Endothelial cell of umbilical vein (primary cell): Measurements from ENCODE around the gene CTXN2. TPM values are rescaled to one million over a fixed set of nuclear protein-coding genes. Genes with fewer than 3 reads are reported as not detected.

Source experiments
- BruUV-seq: library from RNA; stranded (reverse); fragments of 400-500 nt; replicated peaks from 2 replicates; lab custom pipeline; 2021; lab: Mats Ljungman, UMichigan
- CTCF ChIA-PET: fragments of 300-600, 350-600 bp; sonication (Branson Sonifier 250); formaldehyde crosslinking; loops from one replicate; lab custom pipeline; 2021; ENCODE audit warnings: antibody characterized with exemption, inconsistent platforms; lab: Charles Lee
- POLR2A ChIA-PET: fragments of 300-600, 350-600 bp; sonication (Branson Sonifier 250); formaldehyde crosslinking; loops from one replicate; lab custom pipeline; 2021; ENCODE audit warnings: antibody characterized with exemption, inconsistent platforms; lab: Charles Lee
- DNase-seq: peaks from one replicate; pipeline ENCODE4 v3.0.0-alpha.2; 2011; ENCODE audit warnings: low read depth, low spot score
- FAIRE-seq: peaks from 2 replicates; lab custom pipeline; 2011; peaks lifted over from hg19 to GRCh38; lab: Jason Lieb, UNC
- H2AFZ ChIP-seq: 2 replicates; pipeline ENCODE4 v1.6.0; 2012; ENCODE audit warnings: low read depth, low read length, control low read depth, inconsistent platforms
- H3K27ac ChIP-seq: 2 replicates; pipeline ENCODE4 v1.5.1; 2011; ENCODE audit warnings: low read depth, mild to moderate bottlenecking, control low read depth, low read length, moderate library complexity; ENCODE audit not compliant: insufficient read depth
- H3K27me3 ChIP-seq, 2 experiments: 2 replicates each; pipeline versions ENCODE4 v1.6.0 to v1.6.1; 2011; ENCODE audit warnings: low read length in 2 of 2, mixed read lengths in 1 of 2; ENCODE audit not compliant: control insufficient read depth in 2 of 2, insufficient read depth in 2 of 2
- H3K36me3 ChIP-seq, 2 experiments: 2 replicates in 1 of 2; 3 replicates in 1 of 2; pipeline ENCODE4 v1.5.1; 2011; ENCODE audit warnings: low read length in 2 of 2, mild to moderate bottlenecking in 1 of 2, moderate library complexity in 1 of 2; ENCODE audit not compliant: control insufficient read depth in 2 of 2, insufficient read depth in 2 of 2; ENCODE audit errors: extremely low read depth in 1 of 2
- H3K4me1 ChIP-seq: 3 replicates; pipeline ENCODE4 v1.5.1; 2011; ENCODE audit warnings: mild to moderate bottlenecking, low read length; ENCODE audit not compliant: control insufficient read depth, insufficient read depth; ENCODE audit errors: extremely low read depth
- H3K4me2 ChIP-seq: 2 replicates; pipeline ENCODE4 v1.6.1; 2011; ENCODE audit warnings: low read length, control low read depth, mixed read lengths; ENCODE audit not compliant: insufficient read depth
- H3K4me3 ChIP-seq, 3 experiments: fragments of 200-600 bp in 1 of 3; sonication (generic), shearing (Covaris generic) in 1 of 3; replicated peaks in 1 of 3; 2 replicates each; pipeline ENCODE4 v1.5.1; 2011 to 2016; ENCODE audit warnings: control low read depth in 3 of 3, low read length in 3 of 3, mild to moderate bottlenecking in 2 of 3, inconsistent platforms in 1 of 3, low read depth in 1 of 3, moderate library complexity in 1 of 3; ENCODE audit not compliant: insufficient read depth in 1 of 3
- H3K79me2 ChIP-seq: 2 replicates; pipeline ENCODE4 v1.6.0; 2012; ENCODE audit warnings: low read length, inconsistent platforms; ENCODE audit not compliant: control insufficient read depth, insufficient read depth
- H3K9ac ChIP-seq: replicated peaks from 2 replicates; pipeline ENCODE3; 2011; ENCODE audit warnings: low read length, control low read depth; ENCODE audit not compliant: insufficient read depth; ENCODE audit errors: extremely low read depth
- H3K9me1 ChIP-seq: replicated peaks from 3 replicates; pipeline ENCODE4 v1.6.0; 2011; ENCODE audit warnings: mild to moderate bottlenecking, low read length; ENCODE audit not compliant: control insufficient read depth, insufficient read depth; ENCODE audit errors: extremely low read depth
- H3K9me3 ChIP-seq: replicated peaks from 2 replicates; pipeline ENCODE4 v1.5.1; 2012; ENCODE audit warnings: low read length, inconsistent platforms; ENCODE audit not compliant: control insufficient read depth, insufficient read depth
- H4K20me1 ChIP-seq: replicated peaks from 2 replicates; pipeline ENCODE3; 2011; ENCODE audit warnings: mild to moderate bottlenecking, low read length; ENCODE audit not compliant: control insufficient read depth, insufficient read depth; ENCODE audit errors: extremely low read depth
- EZH2 ChIP-seq: IDR thresholded peaks from 2 replicates; pipeline ENCODE4 v1.6.1; 2012; ENCODE audit warnings: borderline replicate concordance, low read depth, mild to moderate bottlenecking, moderate library complexity, low read length, inconsistent platforms; ENCODE audit not compliant: severe bottlenecking
- FOS ChIP-seq: IDR thresholded peaks from 2 replicates; pipeline ENCODE4 v1.6.1; 2011; ENCODE audit warnings: mild to moderate bottlenecking, low read length, moderate library complexity, borderline replicate concordance; ENCODE audit not compliant: insufficient read depth
- GATA2 ChIP-seq: IDR thresholded peaks from 2 replicates; pipeline ENCODE4 v1.7.0; 2011; ENCODE audit warnings: low read depth, mild to moderate bottlenecking, moderate library complexity, mixed read lengths, low read length; ENCODE audit not compliant: insufficient read length, insufficient read depth
- JUN ChIP-seq: IDR thresholded peaks from 2 replicates; pipeline ENCODE4 v1.6.1; 2011; ENCODE audit warnings: borderline replicate concordance, low read depth; ENCODE audit not compliant: insufficient read length, insufficient read depth
- MYC ChIP-seq: IDR thresholded peaks from one replicate; pipeline ENCODE4 v1.6.1; 2011; ENCODE audit warnings: mild to moderate bottlenecking, low read depth, low read length
- POLR2A ChIP-seq: IDR thresholded peaks from 2 replicates; pipeline ENCODE4 v1.6.1; 2012; ENCODE audit warnings: low read depth, mild to moderate bottlenecking, control low read depth, low read length
- POLR2AphosphoS5 ChIP-seq: IDR thresholded peaks from 2 replicates; pipeline ENCODE4 v1.6.1; 2012; ENCODE audit warnings: low read depth, mild to moderate bottlenecking, control low read depth, low read length, moderate library complexity; ENCODE audit not compliant: insufficient read depth
- dilution Hi-C: fragments of 300-500 bp; cut with MboI; formaldehyde crosslinking; loops from one replicate; pipeline ENCODE4 v1.15.0; 2019; ENCODE audit warnings: low sequenced_read_pairs; ENCODE audit not compliant: extremely low pct_ligation_motif_present
- intact Hi-C: fragments of 100-400 bp; cut with micrococcal nuclease; formaldehyde crosslinking; loops from one replicate; pipeline ENCODE4 v1.10.0; 2022
- polyA plus RNA-seq, 4 experiments: library from polyadenylated mRNA; depleted of rRNA in 3 of 4; stranded (reverse) in 3 of 4; unstranded in 1 of 4; fragments of >200 nt; gene quantifications; 2 replicates each; pipeline versions ENCODE4 v1.2.1 to v1.2.3, GENCODE V29; 2011 to 2012; ENCODE audit warnings: missing spikeins in 1 of 4
- total RNA-seq: library from RNA; stranded (reverse); gene quantifications from 2 replicates; pipeline ENCODE4 v1.2.3, GENCODE V29; 2021
- TF ChIP-seq, protein P1 (sequence below): IDR thresholded peaks from 2 replicates; pipeline ENCODE4 v1.6.1; 2011; ENCODE audit not compliant: insufficient read depth, insufficient read length
- TF ChIP-seq, protein P2 (sequence below), 2 donors: IDR thresholded peaks; 1 replicate in 1 of 2; 2 replicates in 1 of 2; pipeline ENCODE4 v1.5.1; 2011; ENCODE audit warnings: low read length in 2 of 2, mild to moderate bottlenecking in 2 of 2, moderate library complexity in 2 of 2, control low read depth in 1 of 2, inconsistent platforms in 1 of 2, low read depth in 1 of 2; ENCODE audit not compliant: insufficient read depth in 1 of 2; ENCODE audit errors: extremely low read depth in 1 of 2

CTXN2 gene
- total and polyA plus RNA-seq, 2 donors (not counting 3 experiments of a cell fraction or from before 2014, with no cell fraction given) = 0.01 TPM; not detected in 1

DNA sequence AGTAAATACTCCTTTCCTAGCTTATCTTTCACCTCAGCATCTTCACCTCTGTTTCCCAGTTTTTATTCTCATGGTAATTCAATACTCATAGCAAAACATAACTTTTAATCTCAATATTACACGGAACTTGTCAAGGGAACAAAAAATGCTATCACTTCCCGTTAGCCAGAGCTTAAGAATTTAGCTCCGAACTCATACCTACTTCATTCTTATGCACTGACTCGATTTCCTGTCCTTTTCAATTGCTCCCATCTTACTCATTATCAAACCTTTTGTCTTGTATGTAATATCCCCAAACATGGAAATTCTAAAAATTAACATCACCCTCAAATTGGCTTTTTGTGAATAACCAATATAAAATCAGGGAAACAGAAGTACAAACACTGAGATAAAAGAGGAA is 41.6 kb upstream of the CTXN2 start:
- FAIRE-seq = peak; percentile 85
- no peaks in the 10 kb centered on the region for H4K20me1 ChIP-seq
- CTCF ChIA-PET = interaction anchor here (0.8 to 1.8 kb wide), 5 partner anchors 9 to 38 kb away, joined by 3 to 8 read pairs (median 4); no protein-coding TSS in a partner anchor
- peak overlapping the region; percentile 74 for H3K9ac ChIP-seq
- no peaks in the 10 kb centered on the region for H3K27me3 ChIP-seq
- no peaks in the 10 kb centered on the region for H3K79me2 ChIP-seq
- TF ChIP-seq EZH2 = no peak
- TF ChIP-seq FOS = peak; percentile 96
- no peak for TF ChIP-seq POLR2A
- TF ChIP-seq GATA2 = peak; percentile 75
- no peak for TF ChIP-seq POLR2AphosphoS5
- TF ChIP-seq JUN = peak; percentile 98
- TF ChIP-seq, protein P1, sequence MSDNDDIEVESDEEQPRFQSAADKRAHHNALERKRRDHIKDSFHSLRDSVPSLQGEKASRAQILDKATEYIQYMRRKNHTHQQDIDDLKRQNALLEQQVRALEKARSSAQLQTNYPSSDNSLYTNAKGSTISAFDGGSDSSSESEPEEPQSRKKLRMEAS = no peak
- no peaks in the 10 kb centered on the region for H3K9me1 ChIP-seq
- dilution Hi-C loops = no loop called here
- peak overlapping the region; percentile 18 for H2AFZ ChIP-seq
- peaks cover 41% of the 10 kb centered on the region for H3K4me1 ChIP-seq
- H3K27ac ChIP-seq = peak overlapping the region; percentile 97
- DNase-seq = peak; percentile 91
- H3K4me3 ChIP-seq = peak overlapping the region in 1 of 3 experiments; percentile 22
- intact Hi-C loops = loop anchor here (1.0 kb wide), 2 partner anchors 27 to 684 kb away; no protein-coding TSS in a partner anchor
- peaks cover 0 to 9% of the 10 kb centered on the region in 2 experiments for H3K36me3 ChIP-seq
- H3K9me3 ChIP-seq = no peaks in the 10 kb centered on the region
- BruUV-seq = no TSS peak
- peak overlapping the region; percentile 78 for H3K4me2 ChIP-seq
- POLR2A ChIA-PET = interaction anchor here (2.7 kb wide), 1 partner anchor 28 kb away, joined by 6 read pairs; no protein-coding TSS in a partner anchor

DNA sequence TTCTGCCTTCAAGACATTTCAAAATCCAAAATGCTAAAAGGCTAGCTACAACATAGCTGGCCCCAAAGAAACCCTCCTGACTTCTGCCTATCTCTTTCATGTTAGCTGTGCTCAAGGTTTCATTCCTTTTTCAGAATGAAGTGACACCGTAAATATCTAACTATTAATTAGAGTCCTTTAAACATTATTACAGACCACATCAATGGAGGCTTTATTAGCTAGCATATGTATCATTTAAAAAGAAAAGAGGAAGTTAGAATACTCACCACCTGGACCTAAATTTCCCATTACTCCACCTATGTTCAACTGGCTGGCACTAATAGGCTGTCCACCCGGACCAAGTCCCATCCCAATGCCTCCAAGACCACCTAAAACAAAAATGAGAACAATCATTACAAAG is 37.9 kb upstream of the CTXN2 start:
- Histone ChIP-seq H3K4me2 (no peak overlapping the region), H3K4me1 (peaks cover 29% of the 10 kb centered on the region), H4K20me1 (no peaks in the 10 kb centered on the region), H3K9ac (no peak overlapping the region), H3K9me1 (no peaks in the 10 kb centered on the region), H3K27ac (no peak overlapping the region), H3K79me2 (no peaks in the 10 kb centered on the region), H3K4me3 (no peak overlapping the region), H2AFZ (no peak overlapping the region), H3K9me3 (no peaks in the 10 kb centered on the region), H3K36me3 (peaks cover 0 to 9% of the 10 kb centered on the region in 2 experiments), H3K27me3 (no peaks in the 10 kb centered on the region)
- dilution Hi-C loops = no loop called here
- POLR2A ChIA-PET = no interaction called here
- FAIRE-seq = no peak
- no peak for DNase-seq
- CTCF ChIA-PET = no interaction called here
- BruUV-seq = no TSS peak
- intact Hi-C loops = no loop called here
- TF ChIP-seq POLR2A (no peak), FOS (no peak), GATA2 (no peak), MYC (no peak), JUN (no peak)
- TF ChIP-seq, protein P2, sequence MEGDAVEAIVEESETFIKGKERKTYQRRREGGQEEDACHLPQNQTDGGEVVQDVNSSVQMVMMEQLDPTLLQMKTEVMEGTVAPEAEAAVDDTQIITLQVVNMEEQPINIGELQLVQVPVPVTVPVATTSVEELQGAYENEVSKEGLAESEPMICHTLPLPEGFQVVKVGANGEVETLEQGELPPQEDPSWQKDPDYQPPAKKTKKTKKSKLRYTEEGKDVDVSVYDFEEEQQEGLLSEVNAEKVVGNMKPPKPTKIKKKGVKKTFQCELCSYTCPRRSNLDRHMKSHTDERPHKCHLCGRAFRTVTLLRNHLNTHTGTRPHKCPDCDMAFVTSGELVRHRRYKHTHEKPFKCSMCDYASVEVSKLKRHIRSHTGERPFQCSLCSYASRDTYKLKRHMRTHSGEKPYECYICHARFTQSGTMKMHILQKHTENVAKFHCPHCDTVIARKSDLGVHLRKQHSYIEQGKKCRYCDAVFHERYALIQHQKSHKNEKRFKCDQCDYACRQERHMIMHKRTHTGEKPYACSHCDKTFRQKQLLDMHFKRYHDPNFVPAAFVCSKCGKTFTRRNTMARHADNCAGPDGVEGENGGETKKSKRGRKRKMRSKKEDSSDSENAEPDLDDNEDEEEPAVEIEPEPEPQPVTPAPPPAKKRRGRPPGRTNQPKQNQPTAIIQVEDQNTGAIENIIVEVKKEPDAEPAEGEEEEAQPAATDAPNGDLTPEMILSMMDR (IDR thresholded peaks at IDR 0.05; ENCODE audit: extremely low read depth in 1 of 2, insufficient read depth in 1 of 2, low read depth in 1 of 2, low read length in 2 of 2) = no peak
